SK-N-MC (cell line): ENCODE results near the gene EPHB3.

Source experiments
- EZH2 ChIP-seq: fragments of 200-600 bp; sonication (generic); IDR thresholded peaks from one replicate; pipeline ENCODE4 v1.6.1; 2017; ENCODE audit warnings: antibody characterized with exemption
- POLR2AphosphoS5 ChIP-seq: IDR thresholded peaks from 2 replicates; pipeline ENCODE4 v1.6.1; 2012; ENCODE audit warnings: mild to moderate bottlenecking, low read depth, low read length, borderline replicate concordance

DNA sequence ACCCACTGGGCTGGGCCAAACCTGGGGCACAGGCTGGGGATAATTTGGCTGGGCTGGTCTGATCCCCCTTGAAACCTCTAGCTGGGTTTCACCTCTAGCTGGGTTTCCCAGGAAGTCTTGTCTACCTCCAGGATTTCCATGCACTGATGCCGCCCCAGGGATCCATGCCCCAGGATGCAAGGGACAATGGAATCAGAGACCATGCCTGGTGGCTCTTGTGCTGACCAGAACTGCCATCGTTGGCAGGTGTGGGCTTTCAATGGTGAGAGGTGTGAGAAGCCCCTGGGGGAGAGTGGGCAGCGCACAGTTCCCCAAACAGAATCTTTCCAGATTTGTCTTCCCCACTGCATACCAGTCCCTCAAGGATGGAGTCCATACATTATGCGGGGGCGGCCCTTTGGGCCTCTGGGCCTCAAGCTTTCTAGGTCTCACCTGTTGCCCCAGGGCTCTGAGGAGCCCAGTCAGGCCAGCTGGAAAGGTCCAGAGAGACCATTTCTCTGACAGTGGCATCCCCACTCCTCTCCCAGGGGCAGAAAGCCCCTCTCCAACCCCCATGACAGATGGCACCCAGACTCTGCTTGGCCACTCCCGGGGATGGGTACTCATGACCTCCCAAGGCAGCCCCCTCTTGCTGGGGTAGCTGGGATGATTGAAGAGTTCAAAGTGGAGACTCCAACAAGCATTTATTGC, 35.4 kb downstream of the EPHB3 start:
- TF ChIP-seq EZH2 (no peak), POLR2AphosphoS5 (no peak)
